ENCODE results near the gene ELMO1.

- TF ChIP-seq CTCF (IDR thresholded peaks at IDR 0.05) (no peak), POLR2A (IDR thresholded peaks at IDR 0.05) (no peak)
These were observed 402.1 kb downstream of the ELMO1 start for GRCh38 chr7:37046531-37047079.

Data from adrenal gland (tissue), 5 donors.